Measurements from ENCODE around the gene SPATA3. TPM values are rescaled to one million over a fixed set of nuclear protein-coding genes. Genes with fewer than 3 reads are reported as not detected.

The SPATA3 gene
- total and polyA plus RNA-seq, 2 of the 13 experiments (the other 11 are each of a cell fraction or from before 2014, with no cell fraction given): not detected

- TF ChIP-seq SRSF4 (IDR thresholded peaks at IDR 0.05; ENCODE audit: low read depth, low read length, poor library complexity, severe bottlenecking): no peak
- TF ChIP-seq YEATS2 (CRISPR knock-in tag; IDR thresholded peaks at IDR 0.05; ENCODE audit: borderline replicate concordance): peak; percentile 95
- TF ChIP-seq AFF4 (CRISPR knock-in tag; IDR thresholded peaks at IDR 0.05): 0 out of 2 replicates have a peak, but pooled peaks have one; percentile 50
- peak; percentile 93 for TF ChIP-seq THAP9 (CRISPR knock-in tag; IDR thresholded peaks at IDR 0.05; ENCODE audit: borderline replicate concordance)
- TF ChIP-seq ZFP91 (CRISPR knock-in tag; IDR thresholded peaks at IDR 0.05; ENCODE audit: borderline replicate concordance): peak; percentile 77
- peak; percentile 33; the same call in 1 of the 2 replicates for TF ChIP-seq ESRRA (CRISPR knock-in tag; IDR thresholded peaks at IDR 0.05; ENCODE audit: low read depth)
- TF ChIP-seq FOXP4 (CRISPR knock-in tag; IDR thresholded peaks at IDR 0.05): no peak
- TF ChIP-seq ZNF580 (CRISPR knock-in tag; IDR thresholded peaks at IDR 0.05; ENCODE audit: borderline replicate concordance, low read depth): peak; percentile 78; the same call in 1 of the 2 replicates
- TF ChIP-seq ZNF749 (CRISPR knock-in tag; IDR thresholded peaks at IDR 0.05; ENCODE audit: borderline replicate concordance): peak; percentile 75; the same call in 1 of the 2 replicates
- TF ChIP-seq ZNF703 (CRISPR knock-in tag; IDR thresholded peaks at IDR 0.05; ENCODE audit: borderline replicate concordance): 0 out of 2 replicates have a peak, but pooled peaks have one; percentile 65
- peak; percentile 95 for TF ChIP-seq HOXA3 (CRISPR knock-in tag; IDR thresholded peaks at IDR 0.05)
- TF ChIP-seq ZNF354B (CRISPR knock-in tag; IDR thresholded peaks at IDR 0.05): no peak
- peak; percentile 2; the same call in 1 of the 2 replicates for TF ChIP-seq ETV5 (CRISPR knock-in tag; IDR thresholded peaks at IDR 0.05; ENCODE audit: borderline replicate concordance)
- TF ChIP-seq ZNF441 (CRISPR knock-in tag; IDR thresholded peaks at IDR 0.05; ENCODE audit: borderline replicate concordance): 0 out of 2 replicates have a peak, but pooled peaks have one; percentile 16
- TF ChIP-seq CC2D1A (CRISPR knock-in tag; IDR thresholded peaks at IDR 0.05): no peak
Observed at GRCh38 chr2:231056453-231057416, 60.8 kb downstream of the SPATA3 start, which contains the start of gene PSMD1 (continued).
